Regular cardiac myocyte (primary cell): ENCODE data around the gene ATPAF2. TPM values are rescaled to one million over a fixed set of nuclear protein-coding genes. Genes with fewer than 3 reads are reported as not detected.

ENCODE experiments used
- total RNA-seq: library from RNA; depleted of rRNA; stranded (reverse); fragments of >200 nt; gene quantifications from 2 replicates; pipeline ENCODE4 v1.2.3, GENCODE V29; 2014

The ATPAF2 gene
- total RNA-seq = 15.5 and 19.4 TPM in 2 replicates

GRCh38 chr17:18038861-18039534 lies at the start of gene ATPAF2, which contains the start of gene GID4:
Gene ATPAF2 (minus strand): TSS chr17:18039168. CDS start chr17:18039013, 155 bp downstream.
Gene GID4 (plus strand): TSS chr17:18039408. CDS start chr17:18039465, 57 bp downstream.

GRCh38 chr17:18087610-18088491 lies 48.9 kb upstream of the ATPAF2 start, which contains the start of gene DRG2:
Gene DRG2 (plus strand): TSS chr17:18087948. CDS start chr17:18088024, 76 bp downstream.

GRCh38 chr17:17972126-17972951 lies 66.6 kb downstream of the ATPAF2 start, which contains the start of the genes DRC3 and TOM1L2:
Gene DRC3 (plus strand): TSS chr17:17972862. CDS start chr17:17977599, 4,737 bp downstream.
Gene TOM1L2 (minus strand): TSS chr17:17972400. CDS start chr17:17972313, 87 bp downstream.

Other genes starting within 250 kb of the ATPAF2 start
- 15.2 and 35.1 TPM in 2 replicates for gene SREBF1, start 202.2 kb downstream of the ATPAF2 start, total RNA-seq
- 21.7 and 28.4 TPM in 2 replicates for gene TOM1L2, start 66.8 kb downstream of the ATPAF2 start, total RNA-seq
- under 0.01 and 0.38 TPM in 2 replicates for gene DRC3, start 66.3 kb downstream of the ATPAF2 start, total RNA-seq
- 5.4 and 9.0 TPM in 2 replicates for gene GID4, start 240 bp upstream of the ATPAF2 start, total RNA-seq
- gene DRG2, start 48.8 kb upstream of the ATPAF2 start, total RNA-seq = 29.3 and 43.5 TPM in 2 replicates
- gene MYO15A, start 69.6 kb upstream of the ATPAF2 start, total RNA-seq = under 0.01 and 0.56 TPM in 2 replicates
- gene ALKBH5, start 144.7 kb upstream of the ATPAF2 start, total RNA-seq = 168 and 201 TPM in 2 replicates
- 33.3 and 36.2 TPM in 2 replicates for gene LLGL1, start 186.5 kb upstream of the ATPAF2 start, total RNA-seq
- gene FLII, start 219.6 kb upstream of the ATPAF2 start, total RNA-seq = 209 and 366 TPM in 2 replicates
- 11.3 and 12.7 TPM in 2 replicates for gene MIEF2, start 221.5 kb upstream of the ATPAF2 start, total RNA-seq